Heart left ventricle (tissue), 13 donors: ENCODE measurements around the gene SEMA4G.

ENCODE experiments used
- CTCF ChIP-seq, 12 donors: fragments of 200-600 bp; sonication (generic) in 4 of 12; IDR thresholded peaks; one replicate each; pipeline versions ENCODE4 v1.5.0 to v1.8.0; 2018 to 2022; ENCODE audit warnings: antibody characterized with exemption in 12 of 12, mild to moderate bottlenecking in 5 of 12
- POLR2A ChIP-seq, 2 donors: fragments of 450-650 bp; IDR thresholded peaks; one replicate each; pipeline ENCODE4 v1.6.1; 2017; ENCODE audit warnings: antibody characterized with exemption in 2 of 2, mild to moderate bottlenecking in 2 of 2, moderate library complexity in 2 of 2
- donor health status: ischemic (EF 13 %, LVEDD 7.1; RV severe dilation, severe dysfunction).
- donor health status: DM: no; HTN: yes; CAD: no.
- donor health status: DM: no; HTN: no; CAD: no.
- donor health status: ischemic (EF 25% LVEDD 6.9; RV normal size, moderate dysfunction).
- donor health status: ischemic (EF 25% LVEDD 5.7; RV mildly dilated, moderate dysfunction).
- donor health status: ischemic (EF 35%, LVEDD 5.7; RV mildly dilated, moderate dysfunction).
- donor health status: nonischemic (EF 11% LVEDD 7.7; RV severe dilation, severe dysfunction).
- donor health status: DM: yes; HTN: yes; CAD: no.
- donor health status: PGD.
- donor health status: ischemic (EF 29% LVEDD 5.4; RV normal size, mild dysfunction).
- donor health status: nonischemic (EF 23%, LVEDD 6.1; RV moderate dilation, normal function).

GRCh38 chr10:101016814-101017213, 47.5 kb downstream of the SEMA4G start:
- TF ChIP-seq CTCF (IDR thresholded peaks at IDR 0.05) (no peak), POLR2A (IDR thresholded peaks at IDR 0.05) (no peak)
